ENCODE measurements around the gene CFTR.

GRCh38 chr7:117555260-117555659 is 75.4 kb downstream of the CFTR start:
- TF ChIP-seq CTCF (IDR thresholded peaks at IDR 0.05) (no peak), POLR2A (IDR thresholded peaks at IDR 0.05) (no peak)

Measured in thyroid gland (tissue), 4 donors.